ENCODE measurements around the gene SCN1A.

Gene SCN1A

GRCh38 chr2:166042768-166043390 is 84.9 kb downstream of the SCN1A start:
- no peak overlapping the region for H2AFZ ChIP-seq (ENCODE audit: low read depth, low read length)
- DNase-seq (no peak), ATAC-seq (ENCODE audit: insufficient read depth, low read depth) (no peak)
- H3K4me2 ChIP-seq (ENCODE audit: insufficient read depth, low read length): no peak overlapping the region
- H3K27me3 ChIP-seq (ENCODE audit: insufficient read depth, low read length, poor library complexity): no peaks in the 10 kb centered on the region
- no peaks in the 10 kb centered on the region for H3K79me2 ChIP-seq (ENCODE audit: insufficient read depth, low read length)
- H3K4me1 ChIP-seq (ENCODE audit: insufficient read depth, low read length): no peaks in the 10 kb centered on the region
- no peak for TF ChIP-seq EZH2 (IDR thresholded peaks at IDR 0.05; ENCODE audit: borderline replicate concordance, low read depth, low read length, severe bottlenecking)
- TF ChIP-seq, protein P1, sequence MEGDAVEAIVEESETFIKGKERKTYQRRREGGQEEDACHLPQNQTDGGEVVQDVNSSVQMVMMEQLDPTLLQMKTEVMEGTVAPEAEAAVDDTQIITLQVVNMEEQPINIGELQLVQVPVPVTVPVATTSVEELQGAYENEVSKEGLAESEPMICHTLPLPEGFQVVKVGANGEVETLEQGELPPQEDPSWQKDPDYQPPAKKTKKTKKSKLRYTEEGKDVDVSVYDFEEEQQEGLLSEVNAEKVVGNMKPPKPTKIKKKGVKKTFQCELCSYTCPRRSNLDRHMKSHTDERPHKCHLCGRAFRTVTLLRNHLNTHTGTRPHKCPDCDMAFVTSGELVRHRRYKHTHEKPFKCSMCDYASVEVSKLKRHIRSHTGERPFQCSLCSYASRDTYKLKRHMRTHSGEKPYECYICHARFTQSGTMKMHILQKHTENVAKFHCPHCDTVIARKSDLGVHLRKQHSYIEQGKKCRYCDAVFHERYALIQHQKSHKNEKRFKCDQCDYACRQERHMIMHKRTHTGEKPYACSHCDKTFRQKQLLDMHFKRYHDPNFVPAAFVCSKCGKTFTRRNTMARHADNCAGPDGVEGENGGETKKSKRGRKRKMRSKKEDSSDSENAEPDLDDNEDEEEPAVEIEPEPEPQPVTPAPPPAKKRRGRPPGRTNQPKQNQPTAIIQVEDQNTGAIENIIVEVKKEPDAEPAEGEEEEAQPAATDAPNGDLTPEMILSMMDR (IDR thresholded peaks at IDR 0.05; ENCODE audit: borderline replicate concordance, extremely low read depth, low read length, poor library complexity, severe bottlenecking): no peak
- H3K4me3 ChIP-seq (ENCODE audit: low read depth in 1 of 2, low read length in 2 of 2): no peak overlapping the region
- no peaks in the 10 kb centered on the region for H3K9me3 ChIP-seq (ENCODE audit: insufficient read depth, low read length, severe bottlenecking)
- H3K27ac ChIP-seq (ENCODE audit: low read length): no peak overlapping the region
- H4K20me1 ChIP-seq (ENCODE audit: insufficient read depth, low read length): no peaks in the 10 kb centered on the region
- H3K36me3 ChIP-seq (ENCODE audit: insufficient read depth, low read length): no peaks in the 10 kb centered on the region
- H3K9ac ChIP-seq (ENCODE audit: low read depth, low read length): no peak overlapping the region

DNA sequence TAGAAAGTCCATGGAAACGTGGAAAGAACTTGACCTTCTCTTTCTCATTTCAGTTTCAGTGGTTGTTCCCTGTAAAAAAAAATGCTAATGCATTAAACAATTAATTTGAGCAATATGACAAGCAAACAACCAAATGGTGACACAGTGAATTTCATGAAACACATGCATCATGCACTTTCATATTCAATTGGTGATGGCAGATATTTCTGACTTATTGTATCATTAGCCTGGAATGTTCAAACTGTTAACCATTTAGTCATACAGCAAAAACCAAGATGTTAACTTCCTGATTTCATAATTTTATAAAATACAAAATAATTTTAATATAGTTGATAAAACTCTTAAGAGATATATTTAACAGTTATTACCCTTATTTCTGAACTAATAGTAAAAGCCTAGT is 85.5 kb downstream of the SCN1A start:
- Histone ChIP-seq H3K4me2 (ENCODE audit: insufficient read depth, low read length) (no peak overlapping the region), H3K36me3 (ENCODE audit: insufficient read depth, low read length) (no peaks in the 10 kb centered on the region), H2AFZ (ENCODE audit: low read depth, low read length) (no peak overlapping the region), H3K9ac (ENCODE audit: low read depth, low read length) (no peak overlapping the region), H3K4me3 (ENCODE audit: low read depth in 1 of 2, low read length in 2 of 2) (no peak overlapping the region), H3K79me2 (ENCODE audit: insufficient read depth, low read length) (no peaks in the 10 kb centered on the region), H3K9me3 (ENCODE audit: insufficient read depth, low read length, severe bottlenecking) (no peaks in the 10 kb centered on the region), H3K27ac (ENCODE audit: low read length) (no peak overlapping the region), H4K20me1 (ENCODE audit: insufficient read depth, low read length) (no peaks in the 10 kb centered on the region), H3K4me1 (ENCODE audit: insufficient read depth, low read length) (no peaks in the 10 kb centered on the region), H3K27me3 (ENCODE audit: insufficient read depth, low read length, poor library complexity) (no peaks in the 10 kb centered on the region)
- DNase-seq: no peak
- no peak for ATAC-seq (ENCODE audit: insufficient read depth, low read depth)
- TF ChIP-seq, protein P1 (IDR thresholded peaks at IDR 0.05; ENCODE audit: borderline replicate concordance, extremely low read depth, low read length, poor library complexity, severe bottlenecking): no peak
- no peak for TF ChIP-seq EZH2 (IDR thresholded peaks at IDR 0.05; ENCODE audit: borderline replicate concordance, low read depth, low read length, severe bottlenecking)

DNA sequence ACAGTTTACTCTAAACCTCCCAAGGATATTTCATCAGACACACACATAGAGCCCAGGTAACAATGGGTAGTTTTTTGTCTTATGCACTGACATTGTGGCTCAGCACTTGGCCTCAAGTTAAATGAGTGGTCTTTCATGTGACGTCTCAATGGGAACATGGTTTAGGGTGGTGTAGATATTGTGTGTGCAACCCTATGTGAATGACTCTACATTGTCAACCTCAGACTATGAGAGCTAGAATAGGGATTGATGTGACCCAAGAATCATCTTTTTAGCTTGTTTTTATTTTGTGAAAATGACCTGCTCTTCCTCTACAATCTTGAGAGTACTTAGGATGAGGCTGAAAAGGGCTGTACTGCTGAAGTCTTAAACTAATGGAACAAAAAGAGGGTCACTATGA is 86.2 kb downstream of the SCN1A start:
- no peaks in the 10 kb centered on the region for H3K36me3 ChIP-seq (ENCODE audit: insufficient read depth, low read length)
- no peaks in the 10 kb centered on the region for H3K9me3 ChIP-seq (ENCODE audit: insufficient read depth, low read length, severe bottlenecking)
- H3K4me2 ChIP-seq (ENCODE audit: insufficient read depth, low read length): no peak overlapping the region
- no peak for DNase-seq
- H3K27ac ChIP-seq (ENCODE audit: low read length): no peak overlapping the region
- H3K4me1 ChIP-seq (ENCODE audit: insufficient read depth, low read length): no peaks in the 10 kb centered on the region
- ATAC-seq (ENCODE audit: insufficient read depth, low read depth): no peak
- H2AFZ ChIP-seq (ENCODE audit: low read depth, low read length): no peak overlapping the region
- TF ChIP-seq, protein P1 (IDR thresholded peaks at IDR 0.05; ENCODE audit: borderline replicate concordance, extremely low read depth, low read length, poor library complexity, severe bottlenecking): no peak
- TF ChIP-seq EZH2 (IDR thresholded peaks at IDR 0.05; ENCODE audit: borderline replicate concordance, low read depth, low read length, severe bottlenecking): no peak
- no peak overlapping the region for H3K4me3 ChIP-seq (ENCODE audit: low read depth in 1 of 2, low read length in 2 of 2)
- no peaks in the 10 kb centered on the region for H4K20me1 ChIP-seq (ENCODE audit: insufficient read depth, low read length)
- H3K9ac ChIP-seq (ENCODE audit: low read depth, low read length): no peak overlapping the region
- no peaks in the 10 kb centered on the region for H3K79me2 ChIP-seq (ENCODE audit: insufficient read depth, low read length)
- H3K27me3 ChIP-seq (ENCODE audit: insufficient read depth, low read length, poor library complexity): no peaks in the 10 kb centered on the region
